Transverse colon (tissue), 4 donors: ENCODE results near the gene TPSD1. TPM values are rescaled to one million over a fixed set of nuclear protein-coding genes. Genes with fewer than 3 reads are reported as not detected.

Source experiments
- total RNA-seq, 4 donors: library from RNA; depleted of rRNA; stranded (reverse); fragments of >200 nt; gene quantifications; one replicate each; pipeline ENCODE4 v1.1.0, GENCODE V29; 2016

Gene TPSD1
- total RNA-seq, 4 donors from 2014 or later: 4.6 to 12.0 (median 7.8) TPM; not detected in 1

Other genes with a start within 250 kb of the TPSD1 start
- gene SSTR5, start 183.3 kb upstream of the TPSD1 start, total RNA-seq: not detected
- gene C1QTNF8, start 159.8 kb upstream of the TPSD1 start, total RNA-seq: not detected
- gene CACNA1H, start 103.0 kb upstream of the TPSD1 start, total RNA-seq: 10 to 100 TPM; 17.0 to 63.6 (median 39.5) TPM
- 10 to 100 TPM in 3 of 4 donors, not detected in 1; 20.9 to 41.0 (median 24.0) TPM for gene TPSG1, start 30.8 kb upstream of the TPSD1 start, total RNA-seq
- gene TPSB2, start 25.9 kb upstream of the TPSD1 start, total RNA-seq: 10 to 100 TPM; 12.5 to 35.2 (median 24.8) TPM
- gene TPSAB1, start 15.4 kb upstream of the TPSD1 start, total RNA-seq: 10 to 100 TPM in 3 of 4 donors, 1 to 10 TPM in 1; 9.4 to 33.7 (median 23.8) TPM
- gene UBE2I, start 53.6 kb downstream of the TPSD1 start, total RNA-seq: 100 to 1,000 TPM in 1 of 4 donors, 10 to 100 TPM in 3; 55.4 to 110 (median 58.5) TPM
- 100 to 1,000 TPM in 1 of 4 donors, 10 to 100 TPM in 1, 1 to 10 TPM in 2; 7.3 to 190 (median 11.4) TPM for gene BAIAP3, start 77.6 kb downstream of the TPSD1 start, total RNA-seq
- 100 to 1,000 TPM in 1 of 4 donors, 10 to 100 TPM in 3; 56.4 to 135 (median 75.3) TPM for gene TSR3, start 95.8 kb downstream of the TPSD1 start, total RNA-seq
- gene GNPTG, start 95.9 kb downstream of the TPSD1 start, total RNA-seq: 100 to 1,000 TPM in 1 of 4 donors, 10 to 100 TPM in 3; 53.8 to 130 (median 79.1) TPM
- 10 to 100 TPM; 15.2 to 86.4 (median 24.2) TPM for gene UNKL, start 158.6 kb downstream of the TPSD1 start, total RNA-seq
- gene UQCC4, start 164.7 kb downstream of the TPSD1 start, total RNA-seq: 10 to 100 TPM in 2 of 4 donors, 1 to 10 TPM in 1, not detected in 1; 1.2 to 13.2 (median 13.2) TPM
- 1 to 10 TPM in 1 of 4 donors, not detected in 3; 1.2 TPM for gene PERCC1, start 175.0 kb downstream of the TPSD1 start, total RNA-seq
- gene CCDC154, start 188.5 kb downstream of the TPSD1 start, total RNA-seq: under 1 TPM in 2 of 4 donors, not detected in 2; 0.16 to 0.41 TPM
- gene CLCN7, start 219.0 kb downstream of the TPSD1 start, total RNA-seq: 100 to 1,000 TPM in 2 of 4 donors, 10 to 100 TPM in 2; 57.6 to 171 (median 95.0) TPM
- gene PTX4, start 232.9 kb downstream of the TPSD1 start, total RNA-seq: not detected
- gene TELO2, start 237.3 kb downstream of the TPSD1 start, total RNA-seq: 10 to 100 TPM; 22.2 to 98.1 (median 49.6) TPM